B cell (primary cell): ENCODE results near the gene FGF3. TPM values are rescaled to one million over a fixed set of nuclear protein-coding genes. Genes with fewer than 3 reads are reported as not detected.

Experiments
- ATAC-seq: fragments of 200-7000 bp; cut with Tn5 transposase; one replicate; pipeline ENCODE4 v1.10.0; 2021; ENCODE audit warnings: low read depth, mild to moderate bottlenecking, moderate number of reproducible peaks, moderate library complexity
- CTCF ChIA-PET: fragments of 350-600 bp; sonication (Branson Sonifier 250); formaldehyde crosslinking; loops from one replicate; lab custom pipeline; 2021; ENCODE audit warnings: antibody characterized with exemption, inconsistent platforms; lab: Charles Lee
- POLR2A ChIA-PET: fragments of 350-600 bp; sonication (Branson Sonifier 250); formaldehyde crosslinking; loops from one replicate; lab custom pipeline; 2021; ENCODE audit warnings: antibody characterized with exemption; lab: Charles Lee
- DNase-seq: peaks from one replicate; pipeline ENCODE4 v3.0.0; 2013
- H2AFZ ChIP-seq: 2 replicates; pipeline ENCODE4 v1.6.1; 2012; ENCODE audit warnings: mild to moderate bottlenecking, low read depth, low read length; ENCODE audit not compliant: insufficient read depth, poor library complexity, severe bottlenecking
- H3K27ac ChIP-seq, 2 donors: 1 replicate in 1 of 2; 2 replicates in 1 of 2; pipeline ENCODE4 v1.5.1; 2012 to 2013; ENCODE audit warnings: low read length in 2 of 2, mild to moderate bottlenecking in 2 of 2, moderate library complexity in 1 of 2
- H3K27me3 ChIP-seq, 4 experiments: fragments of 200-600 bp in 1 of 4; sonication (generic) in 1 of 4; replicated peaks in 1 of 4; 1 replicate in 2 of 4; 2 replicates in 2 of 4; pipeline versions ENCODE4 v1.6.1 to v1.7.0; 2013 to 2016; ENCODE audit warnings: low read length in 3 of 4, mild to moderate bottlenecking in 2 of 4, mixed read lengths in 1 of 4, moderate library complexity in 1 of 4; ENCODE audit not compliant: insufficient read depth in 4 of 4, control insufficient read depth in 3 of 4; ENCODE audit errors: control extremely low read depth in 1 of 4
- H3K36me3 ChIP-seq, 2 experiments: replicated peaks in 1 of 2; 1 replicate in 1 of 2; 2 replicates in 1 of 2; pipeline versions ENCODE4 v1.6.1 to v1.7.1; 2013; ENCODE audit warnings: low read length in 1 of 2; ENCODE audit not compliant: insufficient read depth in 2 of 2, control insufficient read depth in 1 of 2; ENCODE audit errors: control extremely low read depth in 1 of 2, extremely low read depth in 1 of 2
- H3K4me1 ChIP-seq, 2 donors: fragments of 200-600 bp in 1 of 2; sonication (generic) in 1 of 2; 1 replicate in 1 of 2; 2 replicates in 1 of 2; pipeline versions ENCODE4 v1.5.1 to v1.6.1; 2013 to 2017; ENCODE audit warnings: low read length in 2 of 2; ENCODE audit not compliant: control insufficient read depth in 2 of 2, insufficient read depth in 2 of 2
- H3K4me2 ChIP-seq: replicated peaks from 2 replicates; pipeline ENCODE3; 2012; ENCODE audit warnings: mild to moderate bottlenecking, low read depth, low read length; ENCODE audit not compliant: poor library complexity, severe bottlenecking
- H3K4me3 ChIP-seq, 5 experiments: fragments of 200-600 bp in 1 of 5; sonication (generic) in 1 of 5; 1 replicate in 3 of 5; 2 replicates in 2 of 5; pipeline versions ENCODE4 v1.5.1 to v1.7.0; 2011 to 2016; ENCODE audit warnings: low read length in 4 of 5, mild to moderate bottlenecking in 4 of 5, low read depth in 2 of 5, control low read depth in 1 of 5, moderate library complexity in 1 of 5; ENCODE audit not compliant: insufficient read depth in 1 of 5; ENCODE audit errors: control extremely low read depth in 1 of 5, extremely low read depth in 1 of 5
- H3K79me2 ChIP-seq: fragments of 200-600 bp; sonication (generic); one replicate; pipeline ENCODE4 v1.6.0; 2016; ENCODE audit warnings: low read length; ENCODE audit not compliant: control insufficient read depth, insufficient read depth
- H3K9ac ChIP-seq: fragments of 200-600 bp; sonication (generic); 2 replicates; pipeline ENCODE4 v1.6.1; 2017; ENCODE audit warnings: mild to moderate bottlenecking, low read length, moderate library complexity
- H3K9me3 ChIP-seq, 3 donors: one replicate each; pipeline versions ENCODE4 v1.6.1 to v1.7.1; 2013; ENCODE audit warnings: low read length in 2 of 3; ENCODE audit not compliant: control insufficient read depth in 2 of 3, insufficient read depth in 1 of 3; ENCODE audit errors: control extremely low read depth in 1 of 3
- H4K20me1 ChIP-seq: 2 replicates; pipeline ENCODE4 v1.6.0; 2012; ENCODE audit warnings: mild to moderate bottlenecking, low read length; ENCODE audit not compliant: insufficient read depth, control insufficient read depth, poor library complexity, severe bottlenecking
- H3K27ac Mint-ChIP-seq: one replicate; pipeline ENCODE4 v1.8.0; 2021; ENCODE audit warnings: mixed read lengths
- H3K27me3 Mint-ChIP-seq: one replicate; pipeline ENCODE4 v1.8.0; 2021; ENCODE audit warnings: mixed read lengths
- H3K4me1 Mint-ChIP-seq: one replicate; pipeline ENCODE4 v1.8.0; 2021; ENCODE audit warnings: mixed read lengths
- H3K4me3 Mint-ChIP-seq: one replicate; pipeline ENCODE4 v1.8.0; 2021; ENCODE audit warnings: mixed read lengths
- H3K9me3 Mint-ChIP-seq: one replicate; pipeline ENCODE4 v1.8.0; 2022; ENCODE audit warnings: mixed read lengths; ENCODE audit not compliant: insufficient read depth
- EZH2 ChIP-seq: IDR thresholded peaks from 2 replicates; pipeline ENCODE4 v1.6.1; 2012; ENCODE audit warnings: borderline replicate concordance, low read depth, mild to moderate bottlenecking, moderate library complexity, low read length; ENCODE audit not compliant: insufficient read depth, poor library complexity, severe bottlenecking
- WGBS: methylation state at CpG from one replicate; pipeline ENCODE4 v1.1.5; 2013; ENCODE audit warnings: missing lambda C conversion rate; ENCODE audit not compliant: insufficient coverage; 5-methylcytosine and 5-hydroxymethylcytosine counted together
- intact Hi-C: fragments of 100-400 bp; cut with micrococcal nuclease; formaldehyde crosslinking; loops from one replicate; pipeline ENCODE4 v1.10.0; 2022
- polyA plus RNA-seq: library from polyadenylated mRNA; depleted of rRNA; stranded (reverse); fragments of >200 nt; gene quantifications from 2 replicates; pipeline ENCODE4 v1.2.3, GENCODE V29; 2012
- total RNA-seq, 2 donors: library from RNA; stranded (reverse); fragments of 120-200 nt in 1 of 2; gene quantifications; 1 replicate in 1 of 2; 2 replicates in 1 of 2; pipeline versions ENCODE4 v1.2.3 to v1.2.4, GENCODE V29; 2013 to 2022
- TF ChIP-seq, protein P1 (sequence below): fragments of 200-600 bp; IDR thresholded peaks from one replicate; pipeline ENCODE4 v1.8.0; 2022; ENCODE audit warnings: antibody characterized with exemption, mild to moderate bottlenecking

FGF3 gene
- total and polyA plus RNA-seq, 2 donors (not counting 1 experiment from before 2014, with no cell fraction given) = not detected

DNA sequence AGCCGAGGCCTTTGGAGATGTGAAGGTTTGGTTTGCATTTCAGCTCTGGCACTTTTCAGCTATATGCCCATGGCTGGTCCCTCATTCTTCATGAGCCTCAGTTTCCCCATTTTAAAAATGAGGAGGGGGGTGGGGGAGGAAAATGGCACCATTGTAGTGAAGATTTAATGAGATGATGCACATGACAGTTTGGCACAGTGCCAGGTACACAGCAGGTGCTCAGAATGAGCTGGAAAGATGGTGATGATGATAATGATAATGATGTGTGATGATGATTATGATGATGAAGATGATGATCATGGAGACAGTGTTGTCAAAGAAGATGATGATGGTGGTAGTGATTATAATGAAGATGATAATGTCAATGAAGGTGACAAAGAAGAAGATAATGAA lies 24.3 kb upstream of the FGF3 start:
- Histone ChIP-seq H3K27me3 (peaks cover 0 to 7% (median 1%) of the 10 kb centered on the region in 4 experiments), H3K4me1 (no peaks in the 10 kb centered on the region), H3K4me3 (no peak overlapping the region), H3K79me2 (no peaks in the 10 kb centered on the region), H3K4me2 (no peak overlapping the region), H2AFZ (no peak overlapping the region), H4K20me1 (no peaks in the 10 kb centered on the region), H3K9me3 (peaks cover 0 to 2% (median 0%) of the 10 kb centered on the region in 3 donors), H3K9ac (no peak overlapping the region), H3K36me3 (no peaks in the 10 kb centered on the region), H3K27ac (no peak overlapping the region)
- intact Hi-C loops = no loop called here
- DNase-seq (no peak), ATAC-seq (no peak)
- no peaks in the 10 kb centered on the region for H3K9me3 Mint-ChIP-seq
- no peak for TF ChIP-seq EZH2
- TF ChIP-seq, protein P1, sequence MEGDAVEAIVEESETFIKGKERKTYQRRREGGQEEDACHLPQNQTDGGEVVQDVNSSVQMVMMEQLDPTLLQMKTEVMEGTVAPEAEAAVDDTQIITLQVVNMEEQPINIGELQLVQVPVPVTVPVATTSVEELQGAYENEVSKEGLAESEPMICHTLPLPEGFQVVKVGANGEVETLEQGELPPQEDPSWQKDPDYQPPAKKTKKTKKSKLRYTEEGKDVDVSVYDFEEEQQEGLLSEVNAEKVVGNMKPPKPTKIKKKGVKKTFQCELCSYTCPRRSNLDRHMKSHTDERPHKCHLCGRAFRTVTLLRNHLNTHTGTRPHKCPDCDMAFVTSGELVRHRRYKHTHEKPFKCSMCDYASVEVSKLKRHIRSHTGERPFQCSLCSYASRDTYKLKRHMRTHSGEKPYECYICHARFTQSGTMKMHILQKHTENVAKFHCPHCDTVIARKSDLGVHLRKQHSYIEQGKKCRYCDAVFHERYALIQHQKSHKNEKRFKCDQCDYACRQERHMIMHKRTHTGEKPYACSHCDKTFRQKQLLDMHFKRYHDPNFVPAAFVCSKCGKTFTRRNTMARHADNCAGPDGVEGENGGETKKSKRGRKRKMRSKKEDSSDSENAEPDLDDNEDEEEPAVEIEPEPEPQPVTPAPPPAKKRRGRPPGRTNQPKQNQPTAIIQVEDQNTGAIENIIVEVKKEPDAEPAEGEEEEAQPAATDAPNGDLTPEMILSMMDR = no peak
- CTCF ChIA-PET = interaction anchor here (1.6 kb wide), 1 partner anchor 159 kb away, joined by 5 read pairs; no protein-coding TSS in a partner anchor
- H3K4me3 Mint-ChIP-seq = no peak overlapping the region
- 38% methylated on average over 1 of the region's 1 CpG for WGBS
- no peaks in the 10 kb centered on the region for H3K4me1 Mint-ChIP-seq
- H3K27me3 Mint-ChIP-seq = peaks cover 13% of the 10 kb centered on the region
- POLR2A ChIA-PET = no interaction called here
- H3K27ac Mint-ChIP-seq = no peak overlapping the region

DNA sequence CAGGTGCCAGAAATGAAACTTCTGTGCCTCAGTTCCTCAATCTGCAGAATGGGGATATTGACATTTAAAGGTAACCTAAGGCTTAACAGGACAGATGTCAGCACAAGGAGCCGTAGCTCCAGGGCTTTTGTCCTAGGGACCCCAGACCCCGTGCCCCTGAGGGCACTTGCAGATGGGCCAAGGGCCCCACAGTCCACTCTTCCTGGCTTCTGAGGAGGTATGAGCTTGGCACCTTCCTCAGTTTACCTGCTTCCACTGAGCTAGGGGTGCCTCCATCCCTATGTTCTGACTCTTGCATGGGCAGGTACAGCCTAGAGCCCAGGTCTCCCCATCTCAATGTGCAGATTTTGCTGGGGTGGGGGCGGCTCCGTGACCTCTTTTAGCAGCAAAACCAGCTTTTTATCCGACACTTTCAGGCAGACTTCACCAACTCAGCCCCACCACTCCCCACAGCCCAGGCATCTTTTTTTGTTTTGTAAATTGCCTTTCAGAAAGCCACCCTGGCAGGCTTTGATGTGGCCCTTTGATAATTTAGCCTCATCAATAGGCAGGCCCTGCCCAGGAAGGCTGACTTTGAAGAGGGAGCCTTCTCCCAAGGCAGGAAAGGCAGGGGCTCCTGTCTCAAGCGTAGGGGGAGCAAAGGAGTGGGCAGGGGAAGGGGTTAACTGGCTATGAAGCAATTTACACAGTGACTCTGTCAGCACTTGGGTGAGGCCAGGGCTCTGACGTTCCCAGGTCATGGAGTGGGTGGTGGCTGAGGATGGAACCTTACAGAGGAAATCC lies 23.7 kb upstream of the FGF3 start:
- DNase-seq (no peak), ATAC-seq (no peak)
- Mint-ChIP-seq H3K27me3 (peaks cover 15% of the 10 kb centered on the region), H3K9me3 (no peaks in the 10 kb centered on the region), H3K27ac (no peak overlapping the region), H3K4me1 (no peaks in the 10 kb centered on the region), H3K4me3 (no peak overlapping the region)
- Histone ChIP-seq H3K4me3 (no peak overlapping the region), H3K9ac (no peak overlapping the region), H4K20me1 (no peaks in the 10 kb centered on the region), H3K9me3 (peaks cover 0 to 2% (median 0%) of the 10 kb centered on the region in 3 donors), H2AFZ (no peak overlapping the region), H3K79me2 (no peaks in the 10 kb centered on the region), H3K27me3 (peaks cover 0 to 7% (median under 1%) of the 10 kb centered on the region in 4 experiments), H3K27ac (no peak overlapping the region), H3K4me1 (no peaks in the 10 kb centered on the region), H3K4me2 (no peak overlapping the region), H3K36me3 (no peaks in the 10 kb centered on the region)
- ChIA-PET CTCF (interaction anchor here (1.6 kb wide), 1 partner anchor 158 kb away, joined by 5 read pairs; no protein-coding TSS in a partner anchor), POLR2A (no interaction called here)
- 59% methylated on average over 6 of the region's 7 CpGs for WGBS
- TF ChIP-seq EZH2 = no peak
- TF ChIP-seq, protein P1 = no peak
- intact Hi-C loops = no loop called here
